Measurements from ENCODE around the gene LPP. TPM values are rescaled to one million over a fixed set of nuclear protein-coding genes. Genes with fewer than 3 reads are reported as not detected.
A peak's percentile ranks its signal among the peaks of the same experiment; 100 is the strongest.

LPP gene
- total and polyA plus RNA-seq, 5 donors from 2014 or later: 14.5 to 102 (median 21.7) TPM

DNA sequence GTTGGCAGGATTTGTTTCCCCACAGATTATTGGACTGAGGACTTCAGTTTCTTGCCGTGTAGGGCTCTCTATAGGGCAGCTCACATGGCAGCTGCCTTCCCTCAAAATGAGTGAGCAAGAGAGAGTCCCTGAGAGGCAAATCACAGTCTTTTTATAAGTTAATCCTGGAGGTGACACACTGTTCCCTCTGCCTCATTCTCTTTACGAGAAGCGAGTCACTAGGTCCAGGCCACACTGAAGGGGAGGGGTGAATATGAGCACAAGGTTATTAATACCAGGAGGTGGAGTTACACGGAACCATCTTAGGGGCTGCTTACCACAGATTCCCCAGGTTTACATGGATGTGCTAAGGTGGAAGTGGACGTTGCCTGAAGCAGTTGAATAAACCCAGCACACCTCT, 77.0 kb downstream of the LPP start:
- DNase-seq: no peak
- Mint-ChIP-seq H3K27me3 (no peaks in the 10 kb centered on the region), H3K36me3 (peaks cover 33% of the 10 kb centered on the region), H3K9me3 (no peaks in the 10 kb centered on the region), H3K4me3 (no peak overlapping the region), H3K4me1 (peaks cover 0 to 25% (median 13%) of the 10 kb centered on the region in 4 donors), H3K27ac (peak overlapping the region in 1 of 3 donors; percentile 48)
- Histone ChIP-seq H3K4me3 (ENCODE audit: low read depth, low read length) (no peak overlapping the region), H3K27me3 (ENCODE audit: control insufficient read depth, insufficient read depth, low read length) (no peaks in the 10 kb centered on the region), H3K36me3 (ENCODE audit: control insufficient read depth, insufficient read depth, low read length) (peaks cover 23% of the 10 kb centered on the region), H3K27ac (ENCODE audit: insufficient read depth, low read length, poor library complexity, severe bottlenecking) (no peak overlapping the region), H3K9me3 (ENCODE audit: control insufficient read depth in 2 of 2, low read length in 2 of 2) (no peaks in the 10 kb centered on the region), H3K4me1 (ENCODE audit: control insufficient read depth, insufficient read depth, low read length, poor library complexity, severe bottlenecking) (no peaks in the 10 kb centered on the region)
- ATAC-seq (ENCODE audit: low read depth in 2 of 2): no peak

DNA sequence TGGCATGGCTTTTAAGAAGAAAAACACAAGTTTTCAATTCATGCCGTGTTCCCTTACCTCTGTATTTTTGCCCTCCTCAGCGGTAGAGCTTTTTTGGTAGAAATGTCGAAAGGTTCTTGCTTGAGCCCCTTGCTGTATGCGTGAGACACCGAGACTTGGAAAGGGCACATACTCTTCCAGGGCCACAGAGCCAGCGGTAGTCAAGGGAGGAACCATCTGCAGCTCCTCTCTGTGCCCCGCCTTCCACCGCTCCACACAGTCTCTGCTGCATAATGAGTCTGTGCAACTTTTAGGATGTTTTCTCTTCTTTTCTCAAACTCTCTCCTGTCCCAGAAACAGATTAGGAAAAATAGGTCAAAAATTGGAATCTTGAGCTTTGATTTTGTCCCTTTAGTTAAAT, 77.5 kb downstream of the LPP start:
- no peak overlapping the region for H3K27ac Mint-ChIP-seq
- Histone ChIP-seq H3K36me3 (ENCODE audit: control insufficient read depth, insufficient read depth, low read length) (peaks cover 20% of the 10 kb centered on the region), H3K4me1 (ENCODE audit: control insufficient read depth, insufficient read depth, low read length, poor library complexity, severe bottlenecking) (no peaks in the 10 kb centered on the region), H3K4me3 (ENCODE audit: low read depth, low read length) (no peak overlapping the region), H3K27me3 (ENCODE audit: control insufficient read depth, insufficient read depth, low read length) (no peaks in the 10 kb centered on the region), H3K9me3 (ENCODE audit: control insufficient read depth in 2 of 2, low read length in 2 of 2) (no peaks in the 10 kb centered on the region), H3K27ac (ENCODE audit: insufficient read depth, low read length, poor library complexity, severe bottlenecking) (no peak overlapping the region)
- no peaks in the 10 kb centered on the region for H3K27me3 Mint-ChIP-seq
- H3K4me3 Mint-ChIP-seq: no peak overlapping the region
- DNase-seq (no peak), ATAC-seq (ENCODE audit: low read depth in 2 of 2) (no peak)
- no peaks in the 10 kb centered on the region for H3K9me3 Mint-ChIP-seq
- H3K36me3 Mint-ChIP-seq: peaks cover 28% of the 10 kb centered on the region
- peaks cover 0 to 28% (median 11%) of the 10 kb centered on the region in 4 donors for H3K4me1 Mint-ChIP-seq

DNA sequence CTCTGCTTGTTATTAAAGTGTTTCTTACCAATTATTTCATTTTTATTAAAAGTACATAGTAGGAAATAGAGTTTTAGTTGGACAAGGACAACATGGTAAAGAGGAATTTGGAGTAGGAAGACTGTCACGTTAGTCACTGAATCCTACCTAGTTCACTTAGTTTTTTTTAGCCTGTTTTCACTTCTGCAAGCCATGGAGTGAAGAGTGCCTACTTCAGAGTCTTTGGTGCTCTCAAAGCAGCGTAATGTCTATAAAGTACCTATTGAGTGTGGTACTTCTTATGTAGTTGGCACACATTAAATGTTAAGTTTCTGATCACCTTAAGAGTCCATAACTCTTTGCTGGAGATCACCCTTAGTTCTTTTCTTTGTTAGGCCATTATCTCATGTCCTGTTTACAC, 78.7 kb downstream of the LPP start:
- H3K36me3 ChIP-seq (ENCODE audit: control insufficient read depth, insufficient read depth, low read length): peaks cover 18% of the 10 kb centered on the region
- H3K36me3 Mint-ChIP-seq: peaks cover 28% of the 10 kb centered on the region
- no peaks in the 10 kb centered on the region for H3K9me3 ChIP-seq (ENCODE audit: control insufficient read depth in 2 of 2, low read length in 2 of 2)
- H3K9me3 Mint-ChIP-seq: no peaks in the 10 kb centered on the region
- no peak overlapping the region for H3K4me3 ChIP-seq (ENCODE audit: low read depth, low read length)
- H3K27ac ChIP-seq (ENCODE audit: insufficient read depth, low read length, poor library complexity, severe bottlenecking): no peak overlapping the region
- no peaks in the 10 kb centered on the region for H3K27me3 ChIP-seq (ENCODE audit: control insufficient read depth, insufficient read depth, low read length)
- DNase-seq: no peak
- no peaks in the 10 kb centered on the region for H3K4me1 ChIP-seq (ENCODE audit: control insufficient read depth, insufficient read depth, low read length, poor library complexity, severe bottlenecking)
- no peaks in the 10 kb centered on the region for H3K27me3 Mint-ChIP-seq
- H3K4me1 Mint-ChIP-seq: peaks cover 4 to 27% (median 10%) of the 10 kb centered on the region in 4 donors
- no peak for ATAC-seq (ENCODE audit: low read depth in 2 of 2)
- no peak overlapping the region for H3K4me3 Mint-ChIP-seq
- no peak overlapping the region for H3K27ac Mint-ChIP-seq

DNA sequence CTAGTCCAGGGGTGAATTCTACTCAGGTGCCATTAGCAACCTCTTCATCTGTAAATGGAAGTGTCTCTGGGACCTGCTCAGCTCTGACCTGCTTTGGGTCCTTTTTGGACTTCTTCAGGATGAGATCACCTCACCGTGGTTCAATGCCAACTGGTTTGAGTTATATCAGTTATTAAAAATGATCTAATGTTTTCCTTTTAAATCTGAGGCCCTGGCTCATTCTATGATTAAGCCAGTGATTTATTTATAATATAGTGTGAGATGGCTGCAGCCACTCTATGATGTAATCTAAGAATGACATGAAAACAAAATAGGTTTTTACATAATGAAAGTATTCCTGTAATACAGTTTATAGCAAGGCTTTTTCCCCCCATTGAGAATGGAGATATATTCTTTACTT, 79.4 kb downstream of the LPP start:
- H3K27ac Mint-ChIP-seq: no peak overlapping the region
- Histone ChIP-seq H3K36me3 (ENCODE audit: control insufficient read depth, insufficient read depth, low read length) (peaks cover 12% of the 10 kb centered on the region), H3K4me3 (ENCODE audit: low read depth, low read length) (no peak overlapping the region), H3K4me1 (ENCODE audit: control insufficient read depth, insufficient read depth, low read length, poor library complexity, severe bottlenecking) (no peaks in the 10 kb centered on the region), H3K27ac (ENCODE audit: insufficient read depth, low read length, poor library complexity, severe bottlenecking) (no peak overlapping the region), H3K9me3 (ENCODE audit: control insufficient read depth in 2 of 2, low read length in 2 of 2) (no peaks in the 10 kb centered on the region), H3K27me3 (ENCODE audit: control insufficient read depth, insufficient read depth, low read length) (no peaks in the 10 kb centered on the region)
- no peak overlapping the region for H3K4me3 Mint-ChIP-seq
- H3K9me3 Mint-ChIP-seq: no peaks in the 10 kb centered on the region
- ATAC-seq (ENCODE audit: low read depth in 2 of 2) (no peak), DNase-seq (no peak)
- H3K4me1 Mint-ChIP-seq: peaks cover 5 to 31% (median 10%) of the 10 kb centered on the region in 4 donors
- no peaks in the 10 kb centered on the region for H3K27me3 Mint-ChIP-seq
- peaks cover 28% of the 10 kb centered on the region for H3K36me3 Mint-ChIP-seq

DNA sequence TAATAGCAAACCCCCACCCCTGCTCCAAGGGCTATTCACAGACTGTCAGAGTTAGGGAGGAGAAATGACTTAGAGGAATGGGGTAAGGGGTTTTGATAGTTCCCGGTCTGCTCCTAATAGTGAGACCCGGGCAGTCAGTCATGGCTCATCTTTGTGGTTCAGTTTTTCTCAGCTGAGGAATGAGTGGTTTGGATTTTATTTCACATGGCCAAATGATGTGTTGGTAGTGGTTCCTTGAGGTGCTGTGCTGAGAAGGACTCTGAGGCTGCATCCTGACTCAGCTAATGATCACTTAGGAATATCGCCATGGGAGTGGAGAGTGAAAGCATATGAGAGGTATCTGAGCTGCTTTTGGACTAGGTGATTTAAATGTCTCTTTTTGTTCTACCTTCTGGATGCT, 80.2 kb downstream of the LPP start:
- Mint-ChIP-seq H3K9me3 (no peaks in the 10 kb centered on the region), H3K27me3 (no peaks in the 10 kb centered on the region), H3K4me1 (peaks cover 5 to 32% (median 11%) of the 10 kb centered on the region in 4 donors), H3K4me3 (no peak overlapping the region), H3K27ac (peak overlapping the region in 1 of 3 donors; percentile 11), H3K36me3 (peaks cover 30% of the 10 kb centered on the region)
- Histone ChIP-seq H3K9me3 (ENCODE audit: control insufficient read depth in 2 of 2, low read length in 2 of 2) (no peaks in the 10 kb centered on the region), H3K27ac (ENCODE audit: insufficient read depth, low read length, poor library complexity, severe bottlenecking) (no peak overlapping the region), H3K36me3 (ENCODE audit: control insufficient read depth, insufficient read depth, low read length) (peaks cover 11% of the 10 kb centered on the region), H3K4me1 (ENCODE audit: control insufficient read depth, insufficient read depth, low read length, poor library complexity, severe bottlenecking) (no peaks in the 10 kb centered on the region), H3K4me3 (ENCODE audit: low read depth, low read length) (no peak overlapping the region), H3K27me3 (ENCODE audit: control insufficient read depth, insufficient read depth, low read length) (no peaks in the 10 kb centered on the region)
- no peak for DNase-seq
- no peak for ATAC-seq (ENCODE audit: low read depth in 2 of 2)

DNA sequence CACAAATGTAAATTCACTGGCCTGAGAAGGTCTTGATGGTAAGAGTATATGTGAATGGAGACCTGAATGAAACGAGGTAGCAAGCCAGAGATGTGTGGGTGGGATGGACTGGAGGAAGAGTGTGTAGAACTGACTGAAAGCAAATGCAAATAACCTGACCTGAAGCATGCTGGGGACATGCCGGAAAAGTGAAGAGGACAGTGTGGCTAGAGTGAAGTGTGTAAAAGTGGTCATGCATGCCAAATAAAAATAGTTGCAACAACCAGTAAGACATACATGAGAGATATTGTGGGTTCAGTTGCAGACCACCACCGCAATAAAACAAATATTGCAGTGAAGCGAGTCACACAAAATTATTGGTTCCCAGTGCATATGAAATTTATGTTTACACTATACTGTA, 82.3 kb downstream of the LPP start:
- H3K9me3 Mint-ChIP-seq: peaks cover 0 to 2% (median 0%) of the 10 kb centered on the region in 7 donors
- Histone ChIP-seq H3K36me3 (ENCODE audit: control insufficient read depth, insufficient read depth, low read length) (peaks cover 4% of the 10 kb centered on the region), H3K4me1 (ENCODE audit: control insufficient read depth, insufficient read depth, low read length, poor library complexity, severe bottlenecking) (no peaks in the 10 kb centered on the region), H3K27me3 (ENCODE audit: control insufficient read depth, insufficient read depth, low read length) (no peaks in the 10 kb centered on the region), H3K4me3 (ENCODE audit: low read depth, low read length) (no peak overlapping the region), H3K27ac (ENCODE audit: insufficient read depth, low read length, poor library complexity, severe bottlenecking) (no peak overlapping the region), H3K9me3 (ENCODE audit: control insufficient read depth in 2 of 2, low read length in 2 of 2) (no peaks in the 10 kb centered on the region)
- ATAC-seq (ENCODE audit: low read depth in 2 of 2): no peak
- no peak for DNase-seq
- peak overlapping the region in 2 of 3 donors; percentile 53 to 57 for H3K27ac Mint-ChIP-seq
- H3K27me3 Mint-ChIP-seq: no peaks in the 10 kb centered on the region
- no peak overlapping the region for H3K4me3 Mint-ChIP-seq
- H3K36me3 Mint-ChIP-seq: peaks cover 34% of the 10 kb centered on the region
- peaks cover 5 to 39% (median 12%) of the 10 kb centered on the region in 4 donors for H3K4me1 Mint-ChIP-seq

DNA sequence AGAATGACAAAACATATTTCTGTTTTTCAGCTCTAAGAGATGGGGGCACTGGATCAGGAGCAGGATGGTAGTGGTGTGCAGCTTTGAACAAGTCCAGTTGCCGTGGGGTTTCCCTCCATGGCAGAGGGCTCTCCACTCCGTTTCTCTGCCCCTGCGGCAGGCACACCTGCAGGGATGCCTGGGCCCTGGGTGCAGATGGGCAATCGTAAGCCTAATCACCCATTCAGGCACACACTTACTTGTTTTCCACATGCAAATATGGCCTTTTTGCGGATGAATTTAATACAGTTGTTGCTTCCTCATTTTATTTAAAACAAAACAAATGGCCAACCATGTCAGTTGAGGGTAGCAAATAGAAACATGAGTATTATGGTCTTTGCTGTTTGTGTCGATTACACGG, 85.1 kb downstream of the LPP start:
- ATAC-seq (ENCODE audit: low read depth in 2 of 2) (no peak), DNase-seq (no peak)
- no peak overlapping the region for H3K27ac ChIP-seq (ENCODE audit: insufficient read depth, low read length, poor library complexity, severe bottlenecking)
- Mint-ChIP-seq H3K27ac (no peak overlapping the region), H3K36me3 (peaks cover 24% of the 10 kb centered on the region), H3K4me1 (peaks cover 11 to 42% (median 14%) of the 10 kb centered on the region in 4 donors), H3K27me3 (no peaks in the 10 kb centered on the region), H3K4me3 (no peak overlapping the region), H3K9me3 (peaks cover 0 to 2% (median 0%) of the 10 kb centered on the region in 7 donors)
- H3K27me3 ChIP-seq (ENCODE audit: control insufficient read depth, insufficient read depth, low read length): no peaks in the 10 kb centered on the region
- peaks cover under 1% of the 10 kb centered on the region for H3K36me3 ChIP-seq (ENCODE audit: control insufficient read depth, insufficient read depth, low read length)
- no peaks in the 10 kb centered on the region for H3K4me1 ChIP-seq (ENCODE audit: control insufficient read depth, insufficient read depth, low read length, poor library complexity, severe bottlenecking)
- no peaks in the 10 kb centered on the region for H3K9me3 ChIP-seq (ENCODE audit: control insufficient read depth in 2 of 2, low read length in 2 of 2)
- H3K4me3 ChIP-seq (ENCODE audit: low read depth, low read length): no peak overlapping the region

DNA sequence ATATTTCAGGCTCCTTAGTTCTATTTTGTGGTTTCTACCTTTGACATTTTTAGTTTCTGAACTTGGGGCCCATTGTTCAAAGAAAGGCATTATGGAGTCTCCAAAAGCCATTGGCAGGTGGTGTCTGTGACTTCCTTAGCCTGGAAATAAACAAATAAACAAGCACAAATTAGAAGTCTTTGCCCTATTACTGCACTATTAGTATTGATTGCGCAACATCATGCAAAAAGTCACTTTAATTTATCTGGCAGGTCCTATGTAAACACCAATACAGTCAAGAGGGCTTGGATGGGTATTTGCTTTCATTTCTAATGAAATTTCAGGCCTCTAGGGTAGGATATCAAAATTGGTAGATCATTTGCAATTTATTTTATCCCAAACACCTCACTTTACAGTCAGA, 85.6 kb downstream of the LPP start:
- H3K27ac Mint-ChIP-seq: no peak overlapping the region
- no peak overlapping the region for H3K27ac ChIP-seq (ENCODE audit: insufficient read depth, low read length, poor library complexity, severe bottlenecking)
- H3K4me3 Mint-ChIP-seq: no peak overlapping the region
- H3K4me1 ChIP-seq (ENCODE audit: control insufficient read depth, insufficient read depth, low read length, poor library complexity, severe bottlenecking): no peaks in the 10 kb centered on the region
- no peaks in the 10 kb centered on the region for H3K27me3 Mint-ChIP-seq
- no peak overlapping the region for H3K4me3 ChIP-seq (ENCODE audit: low read depth, low read length)
- peaks cover 19% of the 10 kb centered on the region for H3K36me3 Mint-ChIP-seq
- H3K9me3 Mint-ChIP-seq: peaks cover 0 to 2% (median 0%) of the 10 kb centered on the region in 7 donors
- DNase-seq: no peak
- no peaks in the 10 kb centered on the region for H3K27me3 ChIP-seq (ENCODE audit: control insufficient read depth, insufficient read depth, low read length)
- no peaks in the 10 kb centered on the region for H3K36me3 ChIP-seq (ENCODE audit: control insufficient read depth, insufficient read depth, low read length)
- no peak for ATAC-seq (ENCODE audit: low read depth in 2 of 2)
- H3K9me3 ChIP-seq (ENCODE audit: control insufficient read depth in 2 of 2, low read length in 2 of 2): no peaks in the 10 kb centered on the region
- H3K4me1 Mint-ChIP-seq: peaks cover 11 to 39% (median 14%) of the 10 kb centered on the region in 4 donors

All from CD4-positive, CD25-positive, alpha-beta regulatory T cell (primary cell).